Measurements from ENCODE around the gene PDE7B. TPM values are rescaled to one million over a fixed set of nuclear protein-coding genes. Genes with fewer than 3 reads are reported as not detected.

The PDE7B gene
- 20.2 and 30.2 TPM in 2 replicates for total RNA-seq

DNA sequence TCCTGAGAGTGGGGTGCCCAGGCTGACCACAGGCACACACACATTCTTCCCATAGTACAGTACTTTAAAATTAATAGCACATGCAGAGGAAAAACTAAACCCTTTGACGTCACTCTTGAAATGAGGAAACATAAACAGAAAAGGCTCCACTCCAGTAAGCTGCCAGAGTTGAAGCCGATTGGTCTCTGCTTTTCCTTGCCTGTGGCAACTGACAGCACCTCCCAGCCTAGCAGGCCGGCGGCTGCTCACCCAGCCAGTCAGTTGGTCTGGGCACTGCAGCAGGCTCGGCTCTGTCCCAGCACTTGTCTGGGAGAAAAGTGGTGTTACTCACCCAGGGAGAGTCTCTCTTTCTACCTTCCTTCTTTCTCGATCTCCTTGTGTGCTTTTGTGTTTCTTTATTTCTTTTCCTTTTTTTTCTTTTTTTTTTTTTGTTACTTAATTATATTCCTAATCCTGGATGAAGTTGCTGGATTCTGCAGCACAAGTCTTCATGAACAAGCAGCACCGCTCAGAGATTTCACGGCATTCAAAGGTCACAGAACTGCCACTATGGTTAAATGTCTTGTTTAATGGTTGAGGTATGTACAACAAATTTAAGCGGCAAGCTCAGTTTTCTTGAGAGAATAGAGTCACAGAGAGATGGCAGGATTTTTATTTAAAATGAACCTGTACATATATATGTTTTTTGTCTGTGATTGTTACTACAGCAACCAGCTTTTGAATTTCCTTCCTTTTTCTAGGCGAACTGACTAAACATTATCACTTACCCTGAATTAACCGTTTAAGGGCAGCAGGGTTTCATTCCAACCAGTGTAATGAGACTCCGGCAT is at the start of gene PDE7B:
Gene PDE7B, plus strand, starts transcription at position 260 of the 830 bp plus-strand sequence.

All from placental pericyte (primary cell).